ENCODE results near the gene TMEM131L.

TMEM131L gene

DNA sequence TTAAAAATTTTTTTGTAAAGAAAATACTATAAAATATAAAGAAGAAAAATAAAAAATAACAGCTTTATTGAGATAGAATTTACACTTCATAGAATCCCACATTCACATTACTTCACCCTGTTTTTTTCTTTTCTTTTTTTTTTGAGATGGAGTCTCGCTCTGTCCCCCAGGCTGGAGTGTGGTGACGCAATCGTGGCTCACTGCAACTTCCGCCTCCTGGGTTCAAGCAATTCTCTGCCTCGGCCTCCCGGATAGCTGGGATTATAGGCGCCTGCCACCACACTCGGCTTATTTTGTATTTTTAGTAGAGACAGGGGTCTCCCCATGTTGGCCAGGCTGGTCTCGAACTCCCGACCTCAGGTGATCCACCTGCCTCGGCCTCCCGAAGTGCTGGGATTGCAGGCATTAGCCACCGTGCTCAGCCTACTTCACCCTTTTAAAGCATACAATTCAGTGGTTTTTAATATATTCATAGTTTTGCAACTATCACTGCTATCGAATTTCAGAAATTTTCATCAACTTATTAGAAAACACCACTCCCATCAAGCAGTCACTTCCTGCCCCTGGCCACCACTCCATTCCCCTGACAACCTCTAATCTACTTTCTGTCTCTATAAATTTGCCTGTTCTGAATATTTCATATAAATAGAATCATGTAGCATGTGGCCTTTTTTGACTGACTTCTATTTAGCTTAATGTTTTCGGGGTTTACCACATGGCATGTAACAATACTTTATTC lies 48.7 kb downstream of the TMEM131L start:
- H3K4me3 ChIP-seq (ENCODE audit: low read length, poor library complexity, severe bottlenecking): no peak overlapping the region
- H3K36me3 ChIP-seq (ENCODE audit: insufficient read depth, low read length): peaks cover 59% of the 10 kb centered on the region
- TF ChIP-seq EZH2phosphoT487 (IDR thresholded peaks at IDR 0.05; ENCODE audit: borderline replicate concordance): no peak
- TF ChIP-seq, protein P1, sequence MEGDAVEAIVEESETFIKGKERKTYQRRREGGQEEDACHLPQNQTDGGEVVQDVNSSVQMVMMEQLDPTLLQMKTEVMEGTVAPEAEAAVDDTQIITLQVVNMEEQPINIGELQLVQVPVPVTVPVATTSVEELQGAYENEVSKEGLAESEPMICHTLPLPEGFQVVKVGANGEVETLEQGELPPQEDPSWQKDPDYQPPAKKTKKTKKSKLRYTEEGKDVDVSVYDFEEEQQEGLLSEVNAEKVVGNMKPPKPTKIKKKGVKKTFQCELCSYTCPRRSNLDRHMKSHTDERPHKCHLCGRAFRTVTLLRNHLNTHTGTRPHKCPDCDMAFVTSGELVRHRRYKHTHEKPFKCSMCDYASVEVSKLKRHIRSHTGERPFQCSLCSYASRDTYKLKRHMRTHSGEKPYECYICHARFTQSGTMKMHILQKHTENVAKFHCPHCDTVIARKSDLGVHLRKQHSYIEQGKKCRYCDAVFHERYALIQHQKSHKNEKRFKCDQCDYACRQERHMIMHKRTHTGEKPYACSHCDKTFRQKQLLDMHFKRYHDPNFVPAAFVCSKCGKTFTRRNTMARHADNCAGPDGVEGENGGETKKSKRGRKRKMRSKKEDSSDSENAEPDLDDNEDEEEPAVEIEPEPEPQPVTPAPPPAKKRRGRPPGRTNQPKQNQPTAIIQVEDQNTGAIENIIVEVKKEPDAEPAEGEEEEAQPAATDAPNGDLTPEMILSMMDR (conservative IDR thresholded peaks at IDR 0.05; ENCODE audit: low read length): no peak
- H3F3A ChIP-seq (ENCODE audit: low read depth): no peaks in the 10 kb centered on the region
- H3K79me2 ChIP-seq (ENCODE audit: insufficient read depth, low read length): peaks cover 99% of the 10 kb centered on the region
- no peak overlapping the region for H2AFZ ChIP-seq (ENCODE audit: low read length)
- peaks cover 77% of the 10 kb centered on the region for H4K20me1 ChIP-seq (ENCODE audit: insufficient read depth, low read length, poor library complexity, severe bottlenecking)
- H3K27me3 ChIP-seq (ENCODE audit: insufficient read depth, low read length, poor library complexity, severe bottlenecking): no peaks in the 10 kb centered on the region
- H3K9me2 ChIP-seq (replicated peaks; ENCODE audit: low read depth, low read length): no peaks in the 10 kb centered on the region
- peaks cover 13% of the 10 kb centered on the region for H3K4me1 ChIP-seq (ENCODE audit: insufficient read depth, low read length, poor library complexity, severe bottlenecking)
- no peaks in the 10 kb centered on the region for H3K9me3 ChIP-seq (ENCODE audit: insufficient read depth, low read depth, low read length)
- no peak overlapping the region for H3K9ac ChIP-seq (ENCODE audit: low read depth, low read length, poor library complexity, severe bottlenecking)
- H3K4me2 ChIP-seq (ENCODE audit: low read depth, low read length, poor library complexity, severe bottlenecking): no peak overlapping the region

DNA sequence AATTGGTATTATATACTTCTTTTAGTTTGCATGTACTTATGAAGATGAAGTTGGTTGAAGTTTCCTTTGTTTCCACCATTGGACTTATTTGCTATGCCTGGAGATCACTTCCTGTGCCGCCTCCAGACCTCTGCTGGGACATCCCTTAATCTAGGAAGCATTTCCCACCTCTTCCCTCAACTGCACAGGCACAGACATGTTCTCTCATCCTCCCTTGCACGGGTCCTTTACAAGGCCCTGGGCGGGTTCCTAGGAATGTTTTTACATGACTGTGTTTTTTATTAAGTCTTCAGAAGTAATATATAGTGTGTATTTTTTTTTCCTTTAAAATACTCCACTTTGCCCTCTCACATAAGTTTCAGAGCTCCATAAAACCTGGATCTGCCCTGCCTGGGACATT lies 51.0 kb downstream of the TMEM131L start:
- H2AFZ ChIP-seq (ENCODE audit: low read length): no peak overlapping the region
- H3K9me3 ChIP-seq (ENCODE audit: insufficient read depth, low read depth, low read length): no peaks in the 10 kb centered on the region
- H3K9me2 ChIP-seq (replicated peaks; ENCODE audit: low read depth, low read length): no peaks in the 10 kb centered on the region
- no peak overlapping the region for H3K9ac ChIP-seq (ENCODE audit: low read depth, low read length, poor library complexity, severe bottlenecking)
- H3F3A ChIP-seq (ENCODE audit: low read depth): 0 out of 2 replicates have a peak, but pooled peaks cover 3% of the 10 kb centered on the region
- no peak overlapping the region for H3K4me3 ChIP-seq (ENCODE audit: low read length, poor library complexity, severe bottlenecking)
- peaks cover 76% of the 10 kb centered on the region for H4K20me1 ChIP-seq (ENCODE audit: insufficient read depth, low read length, poor library complexity, severe bottlenecking)
- no peaks in the 10 kb centered on the region for H3K27me3 ChIP-seq (ENCODE audit: insufficient read depth, low read length, poor library complexity, severe bottlenecking)
- H3K79me2 ChIP-seq (ENCODE audit: insufficient read depth, low read length): peaks cover 99% of the 10 kb centered on the region
- H3K4me1 ChIP-seq (ENCODE audit: insufficient read depth, low read length, poor library complexity, severe bottlenecking): peaks cover 33% of the 10 kb centered on the region
- H3K36me3 ChIP-seq (ENCODE audit: insufficient read depth, low read length): peaks cover 44% of the 10 kb centered on the region
- TF ChIP-seq EZH2phosphoT487 (IDR thresholded peaks at IDR 0.05; ENCODE audit: borderline replicate concordance): no peak
- TF ChIP-seq, protein P1 (conservative IDR thresholded peaks at IDR 0.05; ENCODE audit: low read length): no peak
- no peak overlapping the region for H3K4me2 ChIP-seq (ENCODE audit: low read depth, low read length, poor library complexity, severe bottlenecking)

DNA sequence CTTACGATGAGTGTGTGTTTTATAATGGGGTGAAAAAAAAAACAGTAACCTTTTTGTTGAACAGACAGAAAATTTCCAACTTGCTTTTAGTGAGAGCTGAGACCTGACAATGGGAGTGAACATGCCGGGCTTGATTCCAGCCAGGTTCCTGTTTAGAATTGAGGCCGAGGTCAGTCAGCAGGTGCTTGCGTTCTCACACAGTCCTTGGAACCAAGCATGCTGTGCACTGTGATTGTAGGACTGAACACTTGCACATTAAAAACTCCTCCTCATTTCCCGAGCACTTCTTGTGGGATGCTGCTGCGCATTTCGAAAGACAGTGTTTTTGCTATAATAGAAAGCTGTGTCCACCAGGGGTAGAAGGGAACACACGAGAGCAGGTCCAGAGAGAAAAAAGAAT lies 51.8 kb downstream of the TMEM131L start:
- H3F3A ChIP-seq (ENCODE audit: low read depth): 0 out of 2 replicates have a peak, but pooled peaks cover 3% of the 10 kb centered on the region
- no peaks in the 10 kb centered on the region for H3K9me3 ChIP-seq (ENCODE audit: insufficient read depth, low read depth, low read length)
- H3K4me3 ChIP-seq (ENCODE audit: low read length, poor library complexity, severe bottlenecking): no peak overlapping the region
- no peaks in the 10 kb centered on the region for H3K27me3 ChIP-seq (ENCODE audit: insufficient read depth, low read length, poor library complexity, severe bottlenecking)
- no peak overlapping the region for H2AFZ ChIP-seq (ENCODE audit: low read length)
- peaks cover 77% of the 10 kb centered on the region for H4K20me1 ChIP-seq (ENCODE audit: insufficient read depth, low read length, poor library complexity, severe bottlenecking)
- peaks cover 99% of the 10 kb centered on the region for H3K79me2 ChIP-seq (ENCODE audit: insufficient read depth, low read length)
- H3K9me2 ChIP-seq (replicated peaks; ENCODE audit: low read depth, low read length): no peaks in the 10 kb centered on the region
- peaks cover 42% of the 10 kb centered on the region for H3K4me1 ChIP-seq (ENCODE audit: insufficient read depth, low read length, poor library complexity, severe bottlenecking)
- peaks cover 40% of the 10 kb centered on the region for H3K36me3 ChIP-seq (ENCODE audit: insufficient read depth, low read length)
- no peak overlapping the region for H3K4me2 ChIP-seq (ENCODE audit: low read depth, low read length, poor library complexity, severe bottlenecking)
- H3K9ac ChIP-seq (ENCODE audit: low read depth, low read length, poor library complexity, severe bottlenecking): no peak overlapping the region
- TF ChIP-seq EZH2phosphoT487 (IDR thresholded peaks at IDR 0.05; ENCODE audit: borderline replicate concordance): no peak
- TF ChIP-seq, protein P1 (conservative IDR thresholded peaks at IDR 0.05; ENCODE audit: low read length): no peak
